GM23338 (cell line): Measurements from ENCODE around the gene CD68. TPM values are rescaled to one million over a fixed set of nuclear protein-coding genes. Genes with fewer than 3 reads are reported as not detected.

Experiments
- ATAC-seq: fragments of 200-7000 bp; cut with Tn5 transposase; 3 replicates; pipeline ENCODE4 v1.9.1; 2020
- DNase-seq: peaks from one replicate; pipeline ENCODE4 v3.0.0-alpha.2; 2015; ENCODE audit warnings: low spot score
- H2AFZ ChIP-seq: fragments of 200-600 bp; sonication (generic); 2 replicates; pipeline ENCODE4 v1.8.0; 2016; ENCODE audit warnings: antibody characterized with exemption, mild to moderate bottlenecking, moderate library complexity
- H3F3A ChIP-seq: fragments of 200-600 bp; sonication (generic); replicated peaks from 2 replicates; pipeline ENCODE4 v1.8.0; 2017; ENCODE audit warnings: antibody characterized with exemption, mixed run types, low read depth
- H3K27ac ChIP-seq: fragments of 200-600 bp; sonication (generic); 2 replicates; pipeline ENCODE4 v1.6.1; 2016; ENCODE audit warnings: low read depth
- H3K27me3 ChIP-seq: fragments of 200-600 bp; sonication (generic); 2 replicates; pipeline ENCODE4 v1.8.0; 2016; ENCODE audit warnings: mild to moderate bottlenecking, mixed run types, moderate library complexity; ENCODE audit not compliant: insufficient read depth
- H3K36me3 ChIP-seq: fragments of 200-600 bp; sonication (generic); 2 replicates; pipeline ENCODE4 v1.8.0; 2016; ENCODE audit warnings: mild to moderate bottlenecking; ENCODE audit not compliant: insufficient read depth
- H3K4me1 ChIP-seq: fragments of 200-600 bp; sonication (generic); 2 replicates; pipeline ENCODE4 v1.8.0; 2016; ENCODE audit warnings: mild to moderate bottlenecking, moderate library complexity; ENCODE audit not compliant: insufficient read depth
- H3K4me2 ChIP-seq: fragments of 200-600 bp; sonication (generic); 2 replicates; pipeline ENCODE4 v1.7.1; 2017; ENCODE audit warnings: mixed run types
- H3K4me3 ChIP-seq: fragments of 200-600 bp; sonication (generic); 2 replicates; pipeline ENCODE4 v1.6.1; 2016; ENCODE audit warnings: mixed run types
- H3K79me2 ChIP-seq: fragments of 200-600 bp; sonication (generic); replicated peaks from 2 replicates; pipeline ENCODE4 v1.8.0; 2017; ENCODE audit warnings: mild to moderate bottlenecking; ENCODE audit not compliant: insufficient read depth
- H3K9me2 ChIP-seq: fragments of 200-600 bp; sonication (generic); 2 replicates; pipeline ENCODE4 v1.8.0; 2017; ENCODE audit not compliant: insufficient read depth
- H4K20me1 ChIP-seq: fragments of 200-600 bp; sonication (generic); replicated peaks from 2 replicates; pipeline ENCODE4 v1.8.0; 2017; ENCODE audit warnings: mild to moderate bottlenecking; ENCODE audit not compliant: insufficient read depth
- H3K27ac Mint-ChIP-seq: 2 replicates; pipeline ENCODE4 v1.8.0; 2020; ENCODE audit warnings: inconsistent platforms, mild to moderate bottlenecking, moderate library complexity, mixed read lengths
- H3K27me3 Mint-ChIP-seq: 3 replicates; pipeline ENCODE4 v1.8.0; 2022; ENCODE audit warnings: low read depth, mild to moderate bottlenecking, moderate library complexity, mixed read lengths, inconsistent platforms; ENCODE audit not compliant: insufficient read depth, poor library complexity
- H3K36me3 Mint-ChIP-seq: 3 replicates; pipeline ENCODE4 v1.8.0; 2021; ENCODE audit warnings: low read depth, mild to moderate bottlenecking, inconsistent platforms, moderate library complexity, mixed read lengths
- H3K4me1 Mint-ChIP-seq: 3 replicates; pipeline ENCODE4 v1.8.0; 2020; ENCODE audit warnings: mild to moderate bottlenecking, inconsistent platforms, mixed read lengths
- H3K4me3 Mint-ChIP-seq: 3 replicates; pipeline ENCODE4 v1.8.0; 2021; ENCODE audit warnings: moderate library complexity, mild to moderate bottlenecking, inconsistent platforms, mixed read lengths
- H3K9me3 Mint-ChIP-seq: 3 replicates; pipeline ENCODE4 v1.8.0; 2020; ENCODE audit warnings: moderate library complexity, mild to moderate bottlenecking, inconsistent platforms, mixed read lengths
- CREB1 ChIP-seq: fragments of 250-450 bp; sonication (Bioruptor Pico); IDR thresholded peaks from 2 replicates; pipeline ENCODE4 v1.5.0; 2020; ENCODE audit warnings: low read depth, mild to moderate bottlenecking, moderate library complexity
- EZH2 ChIP-seq: fragments of 200-600 bp; sonication (generic); IDR thresholded peaks from one replicate; pipeline ENCODE4 v1.8.0; 2017; ENCODE audit warnings: antibody characterized with exemption, mild to moderate bottlenecking, low read depth; ENCODE audit not compliant: unreplicated experiment
- JUNB ChIP-seq: IDR thresholded peaks from one replicate; pipeline ENCODE4 v1.6.1; 2016; ENCODE audit warnings: antibody characterized with exemption; ENCODE audit not compliant: unreplicated experiment
- NANOG ChIP-seq: IDR thresholded peaks from 2 replicates; pipeline ENCODE4 v1.6.1; 2016; ENCODE audit warnings: antibody characterized with exemption, borderline replicate concordance
- POLR2AphosphoS5 ChIP-seq: IDR thresholded peaks from 2 replicates; pipeline ENCODE4 v1.6.1; 2016; ENCODE audit warnings: antibody characterized with exemption, low read depth
- STAT1 ChIP-seq: IDR thresholded peaks from one replicate; pipeline ENCODE4 v1.6.1; 2016; ENCODE audit warnings: antibody characterized with exemption; ENCODE audit not compliant: unreplicated experiment
- ZNF114 ChIP-seq: fragments of 250-450 bp; sonication (Bioruptor Pico); IDR thresholded peaks from 2 replicates; pipeline ENCODE4 v1.5.0; 2020; ENCODE audit warnings: mild to moderate bottlenecking, moderate library complexity
- ZNF331 ChIP-seq: fragments of 250-450 bp; sonication (Bioruptor Pico); IDR thresholded peaks from 2 replicates; pipeline ENCODE4 v1.5.0; 2020; ENCODE audit warnings: low read depth, mild to moderate bottlenecking, moderate library complexity
- polyA plus RNA-seq: library from polyadenylated mRNA; unstranded; fragments of >200 nt; fragmentation: Nextera tagmentation; extraction: Ambion mirVana; gene quantifications from 2 replicates; pipeline ENCODE4 v1.2.1, GENCODE V29; 2016
- total RNA-seq: library from RNA; depleted of rRNA; stranded (reverse); fragments of >200 nt; shearing (Covaris generic); gene quantifications from 2 replicates; pipeline ENCODE4 v1.2.3, GENCODE V29; 2014
- TF ChIP-seq, protein P1 (sequence below): IDR thresholded peaks from one replicate; pipeline ENCODE4 v1.6.1; 2018; ENCODE audit warnings: antibody characterized with exemption; ENCODE audit not compliant: unreplicated experiment
- TF ChIP-seq, protein P2 (sequence below), 2 experiments: fragments of 200-600 bp in 1 of 2; sonication (generic) in 1 of 2; conservative IDR thresholded peaks; 2 replicates each; pipeline versions ENCODE4 v1.5.1 to v1.6.1; 2016 to 2017; ENCODE audit warnings: antibody characterized with exemption in 2 of 2, low read depth in 2 of 2, mild to moderate bottlenecking in 2 of 2, moderate library complexity in 1 of 2
- TF ChIP-seq, protein P3 (sequence below): IDR thresholded peaks from 2 replicates; pipeline ENCODE4 v1.6.1; 2016; ENCODE audit warnings: antibody characterized with exemption

Gene CD68
- total and polyA plus RNA-seq, 2 experiments from 2014 or later: not detected

DNA sequence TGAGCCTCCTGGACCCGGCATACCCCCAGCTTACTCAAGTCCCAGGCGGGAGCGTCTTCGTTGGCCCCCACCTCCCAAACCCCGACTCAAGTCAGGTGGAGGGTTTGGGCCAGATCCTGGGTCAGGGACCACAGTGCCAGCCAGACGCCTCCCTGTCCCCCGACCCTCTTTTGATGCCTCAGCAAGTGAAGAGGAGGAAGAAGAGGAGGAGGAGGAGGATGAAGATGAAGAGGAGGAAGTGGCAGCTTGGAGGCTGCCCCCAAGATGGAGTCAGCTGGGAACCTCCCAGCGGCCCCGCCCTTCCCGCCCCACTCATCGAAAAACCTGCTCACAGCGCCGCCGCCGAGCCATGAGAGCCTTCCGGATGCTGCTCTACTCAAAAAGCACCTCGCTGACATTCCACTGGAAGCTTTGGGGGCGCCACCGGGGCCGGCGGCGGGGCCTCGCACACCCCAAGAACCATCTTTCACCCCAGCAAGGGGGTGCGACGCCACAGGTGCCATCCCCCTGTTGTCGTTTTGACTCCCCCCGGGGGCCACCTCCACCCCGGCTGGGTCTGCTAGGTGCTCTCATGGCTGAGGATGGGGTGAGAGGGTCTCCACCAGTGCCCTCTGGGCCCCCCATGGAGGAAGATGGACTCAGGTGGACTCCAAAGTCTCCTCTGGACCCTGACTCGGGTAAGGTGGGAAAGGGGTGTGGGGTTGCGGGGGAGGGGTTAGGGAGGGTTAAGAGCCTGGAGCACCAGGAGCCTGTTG lies 16.1 kb upstream of the CD68 start:
- Histone ChIP-seq H2AFZ (no peak overlapping the region), H3K4me1 (peaks cover 33% of the 10 kb centered on the region), H3K36me3 (peaks cover 23% of the 10 kb centered on the region; the same call in 1 of the 2 replicates), H3K4me3 (peak overlapping the region; percentile 96), H3K27me3 (no peaks in the 10 kb centered on the region), H3K27ac (no peak overlapping the region), H3F3A (peaks cover 26% of the 10 kb centered on the region), H3K79me2 (peaks cover 44% of the 10 kb centered on the region), H4K20me1 (peaks cover 10% of the 10 kb centered on the region), H3K9me2 (no peaks in the 10 kb centered on the region), H3K4me2 (peak overlapping the region; percentile 99)
- peak overlapping the region; percentile 93 for H3K4me3 Mint-ChIP-seq
- DNase-seq (peak; percentile 29), ATAC-seq (no peak)
- H3K27me3 Mint-ChIP-seq: peaks cover 21% of the 10 kb centered on the region
- TF ChIP-seq, protein P1, sequence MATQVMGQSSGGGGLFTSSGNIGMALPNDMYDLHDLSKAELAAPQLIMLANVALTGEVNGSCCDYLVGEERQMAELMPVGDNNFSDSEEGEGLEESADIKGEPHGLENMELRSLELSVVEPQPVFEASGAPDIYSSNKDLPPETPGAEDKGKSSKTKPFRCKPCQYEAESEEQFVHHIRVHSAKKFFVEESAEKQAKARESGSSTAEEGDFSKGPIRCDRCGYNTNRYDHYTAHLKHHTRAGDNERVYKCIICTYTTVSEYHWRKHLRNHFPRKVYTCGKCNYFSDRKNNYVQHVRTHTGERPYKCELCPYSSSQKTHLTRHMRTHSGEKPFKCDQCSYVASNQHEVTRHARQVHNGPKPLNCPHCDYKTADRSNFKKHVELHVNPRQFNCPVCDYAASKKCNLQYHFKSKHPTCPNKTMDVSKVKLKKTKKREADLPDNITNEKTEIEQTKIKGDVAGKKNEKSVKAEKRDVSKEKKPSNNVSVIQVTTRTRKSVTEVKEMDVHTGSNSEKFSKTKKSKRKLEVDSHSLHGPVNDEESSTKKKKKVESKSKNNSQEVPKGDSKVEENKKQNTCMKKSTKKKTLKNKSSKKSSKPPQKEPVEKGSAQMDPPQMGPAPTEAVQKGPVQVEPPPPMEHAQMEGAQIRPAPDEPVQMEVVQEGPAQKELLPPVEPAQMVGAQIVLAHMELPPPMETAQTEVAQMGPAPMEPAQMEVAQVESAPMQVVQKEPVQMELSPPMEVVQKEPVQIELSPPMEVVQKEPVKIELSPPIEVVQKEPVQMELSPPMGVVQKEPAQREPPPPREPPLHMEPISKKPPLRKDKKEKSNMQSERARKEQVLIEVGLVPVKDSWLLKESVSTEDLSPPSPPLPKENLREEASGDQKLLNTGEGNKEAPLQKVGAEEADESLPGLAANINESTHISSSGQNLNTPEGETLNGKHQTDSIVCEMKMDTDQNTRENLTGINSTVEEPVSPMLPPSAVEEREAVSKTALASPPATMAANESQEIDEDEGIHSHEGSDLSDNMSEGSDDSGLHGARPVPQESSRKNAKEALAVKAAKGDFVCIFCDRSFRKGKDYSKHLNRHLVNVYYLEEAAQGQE: no peak
- no peak for TF ChIP-seq POLR2AphosphoS5
- peaks cover 49% of the 10 kb centered on the region for H3K36me3 Mint-ChIP-seq
- H3K27ac Mint-ChIP-seq: no peak overlapping the region
- H3K4me1 Mint-ChIP-seq: peaks cover 33% of the 10 kb centered on the region
- no peaks in the 10 kb centered on the region; the same call in 2 of the 3 replicates for H3K9me3 Mint-ChIP-seq

DNA sequence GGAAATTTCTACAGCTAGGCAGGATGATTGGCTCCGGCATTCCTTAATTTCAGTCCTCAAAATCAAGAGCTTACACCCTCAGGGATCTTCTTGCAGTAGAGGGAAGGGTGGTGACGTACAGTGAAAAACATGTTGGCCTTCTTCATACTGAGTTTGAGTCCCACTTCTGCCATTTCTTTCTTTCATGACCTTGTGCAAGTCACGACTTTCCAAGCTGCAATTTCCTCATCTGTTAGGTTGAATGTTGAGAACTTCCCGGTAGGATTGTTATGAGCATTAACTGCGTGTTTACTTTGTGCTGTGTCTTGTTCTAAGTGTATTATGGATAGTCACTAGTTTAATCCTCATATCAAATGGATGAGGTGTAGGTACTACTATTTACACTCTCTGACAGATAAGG lies 9.9 kb upstream of the CD68 start:
- DNase-seq (no peak), ATAC-seq (no peak)
- Histone ChIP-seq H2AFZ (no peak overlapping the region), H3K9me2 (no peaks in the 10 kb centered on the region), H3K27me3 (no peaks in the 10 kb centered on the region), H3K4me2 (no peak overlapping the region), H3K79me2 (peaks cover 48% of the 10 kb centered on the region), H3K36me3 (peaks cover 26% of the 10 kb centered on the region), H3K4me3 (no peak overlapping the region), H3K4me1 (peaks cover 13% of the 10 kb centered on the region), H3K27ac (no peak overlapping the region), H4K20me1 (peaks cover 12% of the 10 kb centered on the region), H3F3A (peaks cover 30% of the 10 kb centered on the region)
- H3K36me3 Mint-ChIP-seq: peaks cover 88% of the 10 kb centered on the region
- TF ChIP-seq STAT1 (no peak), ZNF331 (CRISPR knock-in tag) (no peak), ZNF114 (no peak), CREB1 (no peak), POLR2AphosphoS5 (no peak), JUNB (no peak), EZH2 (no peak), NANOG (no peak)
- TF ChIP-seq, protein P1: no peak
- TF ChIP-seq, protein P2, sequence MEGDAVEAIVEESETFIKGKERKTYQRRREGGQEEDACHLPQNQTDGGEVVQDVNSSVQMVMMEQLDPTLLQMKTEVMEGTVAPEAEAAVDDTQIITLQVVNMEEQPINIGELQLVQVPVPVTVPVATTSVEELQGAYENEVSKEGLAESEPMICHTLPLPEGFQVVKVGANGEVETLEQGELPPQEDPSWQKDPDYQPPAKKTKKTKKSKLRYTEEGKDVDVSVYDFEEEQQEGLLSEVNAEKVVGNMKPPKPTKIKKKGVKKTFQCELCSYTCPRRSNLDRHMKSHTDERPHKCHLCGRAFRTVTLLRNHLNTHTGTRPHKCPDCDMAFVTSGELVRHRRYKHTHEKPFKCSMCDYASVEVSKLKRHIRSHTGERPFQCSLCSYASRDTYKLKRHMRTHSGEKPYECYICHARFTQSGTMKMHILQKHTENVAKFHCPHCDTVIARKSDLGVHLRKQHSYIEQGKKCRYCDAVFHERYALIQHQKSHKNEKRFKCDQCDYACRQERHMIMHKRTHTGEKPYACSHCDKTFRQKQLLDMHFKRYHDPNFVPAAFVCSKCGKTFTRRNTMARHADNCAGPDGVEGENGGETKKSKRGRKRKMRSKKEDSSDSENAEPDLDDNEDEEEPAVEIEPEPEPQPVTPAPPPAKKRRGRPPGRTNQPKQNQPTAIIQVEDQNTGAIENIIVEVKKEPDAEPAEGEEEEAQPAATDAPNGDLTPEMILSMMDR (conservative IDR thresholded peaks at IDR 0.05; ENCODE audit: low read depth in 2 of 2): no peak
- TF ChIP-seq, protein P3, sequence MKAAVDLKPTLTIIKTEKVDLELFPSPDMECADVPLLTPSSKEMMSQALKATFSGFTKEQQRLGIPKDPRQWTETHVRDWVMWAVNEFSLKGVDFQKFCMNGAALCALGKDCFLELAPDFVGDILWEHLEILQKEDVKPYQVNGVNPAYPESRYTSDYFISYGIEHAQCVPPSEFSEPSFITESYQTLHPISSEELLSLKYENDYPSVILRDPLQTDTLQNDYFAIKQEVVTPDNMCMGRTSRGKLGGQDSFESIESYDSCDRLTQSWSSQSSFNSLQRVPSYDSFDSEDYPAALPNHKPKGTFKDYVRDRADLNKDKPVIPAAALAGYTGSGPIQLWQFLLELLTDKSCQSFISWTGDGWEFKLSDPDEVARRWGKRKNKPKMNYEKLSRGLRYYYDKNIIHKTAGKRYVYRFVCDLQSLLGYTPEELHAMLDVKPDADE: no peak
- peaks cover 21% of the 10 kb centered on the region for H3K27me3 Mint-ChIP-seq
- H3K27ac Mint-ChIP-seq: no peak overlapping the region
- peaks cover 19% of the 10 kb centered on the region for H3K4me1 Mint-ChIP-seq
- H3K9me3 Mint-ChIP-seq: peaks cover 11% of the 10 kb centered on the region; the same call in 2 of the 3 replicates
- no peak overlapping the region; the same call in 2 of the 3 replicates for H3K4me3 Mint-ChIP-seq
